K562 (cell line): ENCODE measurements around the gene FAM171A1.

Source experiments
- CREB3 ChIP-seq: fragments of 450-650 bp; conservative IDR thresholded peaks from 2 replicates; pipeline ENCODE4 v1.6.1; 2016; ENCODE audit warnings: missing genetic modification characterization, low read depth, mild to moderate bottlenecking, missing compliant biosample characterization, moderate library complexity
- EP300 ChIP-seq: IDR thresholded peaks from 2 replicates; pipeline ENCODE4 v1.6.1; 2012; ENCODE audit warnings: low read length, improper control_type of control experiment
- EZH2 ChIP-seq: IDR thresholded peaks from 2 replicates; pipeline ENCODE4 v1.6.1; 2012; ENCODE audit warnings: low read depth, mild to moderate bottlenecking, inconsistent platforms, low read length, borderline replicate concordance
- MAX ChIP-seq: sonication (generic); formaldehyde crosslinking; IDR thresholded peaks from 2 replicates; pipeline ENCODE4 v1.9.0; 2022; ENCODE audit warnings: mild to moderate bottlenecking, missing genetic modification reagents
- NFIC ChIP-seq: fragments of 450-650 bp; IDR thresholded peaks from 2 replicates; pipeline ENCODE4 v1.6.1; 2017; ENCODE audit warnings: mild to moderate bottlenecking, inconsistent platforms
- POLR2AphosphoS2 ChIP-seq: IDR thresholded peaks from 2 replicates; pipeline ENCODE4 v1.6.1; 2012; ENCODE audit warnings: low read length, improper control_type of control experiment
- TCF3 ChIP-seq: sonication (generic); formaldehyde crosslinking; IDR thresholded peaks from 2 replicates; pipeline ENCODE4 v1.4.0; 2020; ENCODE audit warnings: mild to moderate bottlenecking, missing genetic modification reagents
- ZNF274 ChIP-seq: IDR thresholded peaks from 2 replicates; pipeline ENCODE4 v1.6.1; 2011; ENCODE audit warnings: low read depth, mild to moderate bottlenecking, low read length, moderate library complexity, borderline replicate concordance
- TF ChIP-seq, protein P1 (sequence below): fragments of 450-650 bp; IDR thresholded peaks from 2 replicates; pipeline ENCODE4 v1.6.1; 2018; ENCODE audit not compliant: partially characterized antibody

GRCh38 chr10:15222511-15222910 lies 148.6 kb downstream of the FAM171A1 start:
- TF ChIP-seq MAX (CRISPR knock-in tag) (no peak), CREB3 (tag) (no peak), POLR2AphosphoS2 (no peak), TCF3 (no peak), EP300 (no peak), EZH2 (no peak), ZNF274 (no peak), NFIC (no peak)
- TF ChIP-seq, protein P1, sequence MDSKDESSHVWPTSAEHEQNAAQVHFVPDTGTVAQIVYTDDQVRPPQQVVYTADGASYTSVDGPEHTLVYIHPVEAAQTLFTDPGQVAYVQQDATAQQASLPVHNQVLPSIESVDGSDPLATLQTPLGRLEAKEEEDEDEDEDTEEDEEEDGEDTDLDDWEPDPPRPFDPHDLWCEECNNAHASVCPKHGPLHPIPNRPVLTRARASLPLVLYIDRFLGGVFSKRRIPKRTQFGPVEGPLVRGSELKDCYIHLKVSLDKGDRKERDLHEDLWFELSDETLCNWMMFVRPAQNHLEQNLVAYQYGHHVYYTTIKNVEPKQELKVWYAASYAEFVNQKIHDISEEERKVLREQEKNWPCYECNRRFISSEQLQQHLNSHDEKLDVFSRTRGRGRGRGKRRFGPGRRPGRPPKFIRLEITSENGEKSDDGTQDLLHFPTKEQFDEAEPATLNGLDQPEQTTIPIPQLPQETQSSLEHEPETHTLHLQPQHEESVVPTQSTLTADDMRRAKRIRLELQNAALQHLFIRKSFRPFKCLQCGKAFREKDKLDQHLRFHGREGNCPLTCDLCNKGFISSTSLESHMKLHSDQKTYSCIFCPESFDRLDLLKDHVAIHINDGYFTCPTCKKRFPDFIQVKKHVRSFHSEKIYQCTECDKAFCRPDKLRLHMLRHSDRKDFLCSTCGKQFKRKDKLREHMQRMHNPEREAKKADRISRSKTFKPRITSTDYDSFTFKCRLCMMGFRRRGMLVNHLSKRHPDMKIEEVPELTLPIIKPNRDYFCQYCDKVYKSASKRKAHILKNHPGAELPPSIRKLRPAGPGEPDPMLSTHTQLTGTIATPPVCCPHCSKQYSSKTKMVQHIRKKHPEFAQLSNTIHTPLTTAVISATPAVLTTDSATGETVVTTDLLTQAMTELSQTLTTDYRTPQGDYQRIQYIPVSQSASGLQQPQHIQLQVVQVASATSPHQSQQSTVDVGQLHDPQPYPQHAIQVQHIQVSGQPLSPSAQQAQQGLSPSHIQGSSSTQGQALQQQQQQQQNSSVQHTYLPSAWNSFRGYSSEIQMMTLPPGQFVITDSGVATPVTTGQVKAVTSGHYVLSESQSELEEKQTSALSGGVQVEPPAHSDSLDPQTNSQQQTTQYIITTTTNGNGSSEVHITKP, result no peak
